GM19240 (cell line): Measurements from ENCODE around the gene ERC2.

ENCODE experiments used
- DNase-seq: peaks from one replicate; pipeline ENCODE4 v3.0.0; 2011; ENCODE audit warnings: low spot score; ENCODE audit not compliant: insufficient read length

ERC2 gene

DNA sequence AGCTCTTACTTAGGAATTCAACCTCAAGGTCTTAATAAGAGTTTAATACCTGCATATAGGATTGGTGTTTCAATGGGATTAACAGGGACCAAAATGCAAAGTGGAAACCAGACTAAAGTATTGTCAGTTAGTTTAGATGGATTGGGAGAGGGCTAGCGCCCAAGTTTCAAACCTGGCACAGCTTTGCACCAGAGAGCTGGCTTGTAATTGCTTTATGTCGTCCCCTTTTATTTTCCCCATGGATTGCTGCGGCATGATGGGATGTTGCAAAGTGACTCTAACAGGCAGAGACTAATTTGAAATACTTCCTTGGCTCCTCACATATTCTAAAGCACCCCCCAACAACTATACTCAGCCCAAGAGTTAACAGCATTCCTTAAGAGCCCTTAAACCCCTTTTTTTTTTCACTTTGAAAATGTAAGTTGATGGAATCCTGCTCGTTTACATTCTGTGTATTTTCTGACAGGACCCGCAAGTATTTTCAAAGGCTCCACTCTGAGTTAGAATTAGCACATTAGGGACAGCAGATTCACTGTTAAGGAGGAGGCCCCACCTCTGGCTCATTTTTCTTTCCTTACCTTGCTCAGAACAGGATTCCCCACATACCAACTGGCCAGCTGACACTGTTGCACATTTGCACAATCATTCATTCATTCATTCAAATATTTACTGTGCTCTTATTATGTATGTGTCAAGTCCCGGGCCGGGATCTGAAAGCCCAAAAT is 214.2 kb downstream of the ERC2 start:
- no peak for DNase-seq

DNA sequence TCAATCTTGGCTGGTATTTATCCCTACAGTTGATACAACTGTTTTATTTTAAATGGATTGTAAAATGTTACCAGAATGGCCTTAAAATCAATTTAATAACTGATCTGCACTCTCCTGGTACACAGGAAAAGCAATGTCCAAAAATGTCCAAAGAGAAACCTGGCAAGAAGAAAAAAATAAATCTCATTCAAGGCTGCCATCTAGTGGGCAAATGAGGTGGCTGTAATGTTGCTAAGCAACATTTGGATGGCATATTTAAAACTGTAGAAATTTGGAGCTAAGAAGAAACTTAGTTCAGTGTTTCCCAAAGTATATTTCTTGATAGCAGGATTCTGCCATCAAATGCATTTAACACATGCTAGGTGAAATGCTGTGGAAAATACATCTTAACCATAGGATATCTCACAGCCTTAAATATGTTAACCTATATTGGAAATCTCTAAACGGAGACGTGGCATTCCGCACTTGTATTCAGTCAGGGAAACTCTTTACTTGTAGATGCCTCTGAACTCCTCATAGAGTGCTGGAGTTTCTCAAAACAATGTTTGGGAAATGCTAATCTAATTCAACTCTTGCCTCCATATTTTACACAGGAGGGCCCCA is 216.8 kb downstream of the ERC2 start:
- peak; percentile 8 for DNase-seq

DNA sequence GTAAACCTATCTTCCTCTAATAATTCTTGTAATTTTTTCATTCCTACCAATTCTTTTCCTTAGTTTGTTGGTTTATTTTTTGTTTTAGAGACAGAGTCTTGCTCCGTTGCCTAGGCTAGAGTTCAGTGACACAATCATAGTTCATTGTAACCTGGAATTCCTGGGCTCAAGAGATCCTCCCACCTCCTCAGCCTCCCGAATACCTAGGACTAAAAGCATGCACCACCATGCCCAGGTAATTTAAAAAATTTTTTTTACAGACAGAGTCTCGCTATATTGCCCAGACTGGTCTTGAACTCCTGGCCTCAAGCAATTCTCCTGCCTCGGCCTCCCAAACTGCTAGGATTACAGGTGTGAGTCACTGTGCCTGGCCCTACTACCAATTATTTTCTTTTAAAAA is 220.2 kb downstream of the ERC2 start:
- no peak for DNase-seq

DNA sequence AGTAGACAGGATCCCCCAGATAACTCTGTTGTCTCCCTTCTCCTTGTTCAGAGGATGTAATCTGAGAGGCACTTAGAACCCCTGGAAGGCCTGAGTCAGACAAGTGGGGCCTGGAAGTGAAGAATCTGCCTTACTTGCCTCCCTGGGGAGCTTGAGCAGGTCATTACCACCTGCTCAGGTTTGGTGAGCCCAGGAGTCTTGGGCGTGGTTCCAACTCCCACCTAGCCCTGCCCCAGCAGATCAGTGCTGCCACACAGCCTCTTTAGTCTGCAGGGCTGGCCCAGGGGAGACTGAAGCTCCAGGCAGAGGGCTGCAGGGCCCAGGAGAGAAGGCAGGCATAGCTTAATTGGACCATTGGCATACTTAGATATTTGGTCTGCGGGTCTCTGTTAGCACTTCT is 230.0 kb downstream of the ERC2 start:
- no peak for DNase-seq

DNA sequence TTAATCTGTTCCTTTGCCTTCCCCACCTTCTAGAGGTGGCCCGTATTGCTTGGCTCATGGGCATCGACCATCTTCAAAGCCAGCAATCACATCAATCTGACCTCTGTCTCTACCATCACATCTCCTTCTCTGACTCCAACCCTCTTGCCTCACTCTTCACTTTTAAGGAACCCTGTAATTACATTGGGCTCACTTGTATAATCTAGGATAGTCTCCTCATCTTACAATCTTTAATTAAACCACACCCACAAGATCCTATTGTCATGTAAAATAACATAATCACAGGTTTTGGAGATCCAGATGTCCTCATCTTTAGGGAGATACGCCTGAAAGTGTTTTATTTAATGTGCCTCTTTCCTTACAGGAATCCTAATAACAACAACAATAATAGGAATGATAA is 234.5 kb downstream of the ERC2 start:
- no peak for DNase-seq

DNA sequence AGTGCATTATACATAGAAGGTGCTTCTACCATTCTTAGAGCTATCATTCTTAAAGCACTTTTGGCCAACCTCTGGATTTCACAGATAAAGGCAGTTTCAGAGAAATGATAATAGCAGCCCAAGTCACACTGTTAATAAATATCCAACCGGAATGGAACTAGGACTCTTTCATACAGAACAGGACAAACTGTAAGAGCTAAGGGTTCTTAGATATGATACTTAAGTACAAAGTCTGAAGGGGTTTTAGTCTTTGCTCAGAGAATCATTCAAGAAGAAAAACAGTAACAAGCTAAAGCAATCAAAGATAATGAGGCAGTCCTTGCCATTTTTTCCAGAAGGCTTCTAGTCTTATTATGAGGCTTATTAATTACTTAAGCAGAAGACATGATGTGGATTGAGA is 239.0 kb downstream of the ERC2 start:
- DNase-seq = no peak

DNA sequence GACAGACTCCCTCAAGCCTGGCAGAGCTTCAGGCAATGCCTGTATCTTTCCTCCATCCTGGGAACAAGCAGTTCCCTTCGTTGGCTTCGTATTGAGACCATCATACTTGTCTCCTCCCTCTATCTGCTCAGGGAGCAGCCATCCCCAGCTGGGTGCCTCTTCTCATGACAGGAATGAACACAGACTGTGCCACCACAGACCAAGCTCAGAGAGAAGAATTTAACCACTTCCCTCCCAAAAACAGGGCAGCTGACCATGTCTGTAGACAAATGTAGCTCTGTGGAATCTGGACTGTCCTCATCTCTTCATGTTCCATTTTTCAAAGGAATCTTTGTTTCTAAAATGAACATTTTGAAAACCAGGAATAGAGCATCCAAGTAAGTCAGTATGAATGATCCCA is 245.4 kb downstream of the ERC2 start:
- DNase-seq = no peak

DNA sequence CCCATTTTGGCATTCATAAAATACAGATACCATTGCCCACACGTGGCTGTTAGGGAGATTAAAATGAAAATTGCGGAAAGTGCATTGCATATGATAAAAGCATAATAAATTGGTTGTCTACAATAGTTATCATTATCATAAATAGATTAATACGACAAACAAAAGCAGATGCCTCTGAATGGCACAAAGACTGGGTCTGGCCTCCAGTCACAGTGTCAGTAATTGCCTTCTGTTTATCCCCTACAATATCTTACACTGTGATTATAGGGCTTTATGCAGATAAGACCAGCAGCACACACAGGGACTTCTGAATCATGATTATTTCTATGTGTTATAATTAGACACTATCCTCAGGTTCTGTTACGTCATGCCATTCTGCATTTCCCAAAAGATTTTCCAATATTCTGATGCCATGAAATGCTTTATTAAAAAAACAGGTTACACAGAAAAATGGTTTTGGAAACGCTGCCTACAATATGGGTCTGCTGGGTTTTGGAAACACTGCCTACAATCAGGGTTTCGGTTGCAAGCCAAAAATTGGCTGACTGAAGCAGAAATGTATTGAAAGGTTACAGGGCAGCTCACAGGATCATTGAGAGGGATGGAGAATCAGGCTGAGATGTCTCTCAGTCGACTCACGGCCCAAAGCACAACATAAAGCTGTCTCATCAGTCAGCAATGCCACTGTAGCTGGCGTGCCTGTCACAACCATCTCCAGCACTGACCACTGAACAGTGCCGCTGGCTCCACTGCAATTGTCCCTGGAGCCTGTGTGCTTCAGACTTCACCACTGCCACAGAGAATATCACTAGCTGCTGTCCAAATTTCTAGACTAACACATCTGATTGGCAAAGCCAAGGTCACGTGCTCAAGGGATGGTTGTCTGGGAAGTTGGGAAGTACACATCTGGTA is 248.1 kb downstream of the ERC2 start:
- DNase-seq = no peak

DNA sequence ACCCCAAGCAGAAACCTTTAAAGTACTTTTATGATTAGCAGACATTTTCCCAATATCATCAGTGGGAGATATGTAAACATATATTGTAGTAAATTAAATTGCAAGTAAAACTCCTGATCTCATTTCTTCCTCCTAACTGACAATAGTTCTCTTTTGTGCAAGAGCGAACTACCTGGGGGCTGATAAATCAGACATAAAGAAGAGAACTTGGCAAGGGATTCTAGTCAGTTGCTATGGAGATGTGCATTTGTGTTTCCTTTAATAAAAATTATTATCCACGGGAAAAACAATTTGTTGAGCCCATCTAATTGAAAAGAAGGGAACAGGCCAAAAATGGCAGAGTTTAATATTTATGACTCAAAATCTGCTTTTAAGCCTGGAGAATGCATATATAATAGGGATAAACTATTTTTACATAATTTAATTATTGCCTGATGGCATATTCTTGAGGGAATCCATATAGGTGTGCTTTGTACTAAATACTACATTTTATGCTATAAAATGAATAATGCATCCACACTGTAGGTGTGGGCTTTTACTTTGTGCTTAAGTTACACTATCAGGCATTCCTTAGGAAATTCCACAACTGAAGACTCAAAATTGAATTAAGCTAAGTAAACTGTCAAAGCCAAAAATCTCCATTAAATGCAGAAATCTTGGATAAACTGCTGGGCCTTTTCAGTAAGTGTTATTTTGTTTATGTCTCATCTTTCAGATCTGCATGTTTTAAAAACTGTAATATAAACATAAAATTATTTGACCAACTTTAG is 258.1 kb downstream of the ERC2 start:
- DNase-seq = no peak

DNA sequence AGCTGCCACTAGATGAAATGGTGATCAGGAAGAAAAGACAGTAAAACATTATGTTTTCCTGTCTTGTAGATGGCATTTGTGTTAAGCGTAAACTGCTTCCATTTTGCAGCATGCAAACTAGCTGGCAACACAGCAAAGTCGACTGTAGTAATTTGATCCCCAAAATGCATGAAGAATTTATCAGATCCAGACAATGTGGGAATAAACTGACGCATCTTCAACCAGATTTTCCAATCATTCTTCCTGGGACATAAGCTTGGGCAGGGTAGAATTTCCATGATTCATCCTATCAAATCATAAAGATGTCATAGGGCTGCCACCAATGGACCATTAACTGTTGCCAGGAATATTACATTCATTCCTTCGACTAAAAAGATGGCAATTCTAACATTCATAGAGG is 260.3 kb downstream of the ERC2 start:
- DNase-seq = no peak

DNA sequence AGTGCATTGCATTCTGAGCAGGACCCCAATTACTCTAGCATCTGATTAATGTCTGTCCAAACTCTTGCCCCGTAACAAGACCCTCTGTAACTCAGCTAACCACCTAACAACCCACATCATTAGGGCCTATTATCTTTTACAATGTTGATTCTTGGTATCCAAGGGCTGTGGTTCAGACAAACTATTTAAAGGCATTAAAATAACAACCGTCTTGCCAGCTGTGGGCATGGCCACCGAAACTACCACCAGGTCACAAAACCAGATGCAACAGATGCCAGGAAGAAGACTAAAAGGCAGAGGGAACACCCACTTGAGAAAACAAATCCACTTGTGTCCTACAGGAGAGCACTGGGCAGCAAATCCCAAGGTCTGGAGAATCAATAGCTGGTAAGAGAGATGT is 262.9 kb downstream of the ERC2 start:
- DNase-seq = no peak

DNA sequence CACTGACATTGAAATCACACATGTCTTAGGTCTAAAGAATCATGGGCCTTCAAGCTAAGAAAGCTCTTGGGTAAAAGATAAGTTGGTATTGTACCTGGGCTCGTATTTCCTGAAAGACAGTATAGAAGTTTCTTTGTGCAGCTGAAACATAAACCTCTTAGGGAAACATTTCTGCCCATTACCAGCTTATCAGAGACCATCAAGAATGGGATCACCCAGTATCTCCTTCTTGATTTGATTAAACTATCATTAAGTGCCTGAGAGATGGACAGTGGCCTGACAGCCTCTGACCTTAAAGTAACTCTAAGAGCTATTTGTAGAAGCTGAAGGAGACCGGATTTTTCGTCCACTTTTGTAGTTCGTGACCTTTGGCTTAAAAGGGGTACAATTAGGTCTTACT is 265.3 kb downstream of the ERC2 start:
- no peak for DNase-seq

DNA sequence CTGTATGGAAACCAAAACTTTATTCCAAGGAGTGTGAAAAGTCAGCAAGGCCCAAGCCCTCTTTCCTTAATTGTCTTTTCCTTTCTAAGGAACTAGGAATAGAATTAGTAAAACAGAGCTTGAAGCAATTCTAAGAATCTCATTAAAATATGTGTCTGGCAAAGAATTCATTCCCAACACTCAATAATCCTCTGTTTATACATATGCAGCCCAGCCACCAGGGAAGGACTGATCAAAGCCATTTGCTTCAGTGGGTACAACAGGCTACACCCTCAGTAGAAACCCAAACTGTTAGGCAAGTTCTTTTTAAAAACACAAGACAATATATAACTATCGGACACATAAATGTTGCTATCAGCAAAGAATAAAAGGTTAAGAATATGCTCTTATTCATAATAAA is 266.9 kb downstream of the ERC2 start:
- DNase-seq = no peak

DNA sequence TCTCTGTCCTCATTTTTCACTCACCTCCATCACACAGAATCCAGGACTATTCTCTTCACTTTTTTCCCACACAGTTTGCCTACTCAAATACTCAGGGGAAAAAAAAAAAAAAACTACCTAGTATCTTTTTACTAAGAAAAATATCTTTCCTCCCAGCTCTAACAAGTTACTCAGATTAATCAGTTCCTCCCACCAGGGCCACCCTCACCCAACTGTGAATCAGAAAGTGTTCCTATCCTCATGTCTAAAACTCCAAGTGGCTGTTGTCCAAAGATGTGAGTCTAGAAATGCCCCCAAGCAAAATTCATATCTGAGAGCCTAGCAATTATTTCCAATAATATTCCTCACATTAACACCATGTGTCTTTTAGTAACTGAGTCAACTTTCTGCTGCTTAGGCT is 268.0 kb downstream of the ERC2 start:
- no peak for DNase-seq

DNA sequence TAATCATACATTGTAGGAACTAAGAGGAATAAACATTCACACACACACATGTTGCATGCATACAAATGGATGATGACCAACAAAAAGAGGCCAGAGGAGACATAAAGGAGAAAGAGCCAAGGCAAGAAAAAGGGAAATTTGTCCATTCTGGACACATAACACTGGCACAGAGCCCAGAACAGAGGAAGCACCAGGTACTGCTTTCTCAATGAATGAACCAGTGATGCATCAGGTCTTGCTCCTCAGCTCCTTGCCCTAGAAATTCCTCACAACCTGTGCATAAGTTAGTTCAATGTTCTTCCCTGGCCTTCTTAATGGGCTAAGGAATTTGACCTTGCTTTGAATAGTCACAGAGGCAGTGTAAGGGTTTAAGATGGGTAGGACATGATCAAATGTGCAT is 270.3 kb downstream of the ERC2 start:
- no peak for DNase-seq

DNA sequence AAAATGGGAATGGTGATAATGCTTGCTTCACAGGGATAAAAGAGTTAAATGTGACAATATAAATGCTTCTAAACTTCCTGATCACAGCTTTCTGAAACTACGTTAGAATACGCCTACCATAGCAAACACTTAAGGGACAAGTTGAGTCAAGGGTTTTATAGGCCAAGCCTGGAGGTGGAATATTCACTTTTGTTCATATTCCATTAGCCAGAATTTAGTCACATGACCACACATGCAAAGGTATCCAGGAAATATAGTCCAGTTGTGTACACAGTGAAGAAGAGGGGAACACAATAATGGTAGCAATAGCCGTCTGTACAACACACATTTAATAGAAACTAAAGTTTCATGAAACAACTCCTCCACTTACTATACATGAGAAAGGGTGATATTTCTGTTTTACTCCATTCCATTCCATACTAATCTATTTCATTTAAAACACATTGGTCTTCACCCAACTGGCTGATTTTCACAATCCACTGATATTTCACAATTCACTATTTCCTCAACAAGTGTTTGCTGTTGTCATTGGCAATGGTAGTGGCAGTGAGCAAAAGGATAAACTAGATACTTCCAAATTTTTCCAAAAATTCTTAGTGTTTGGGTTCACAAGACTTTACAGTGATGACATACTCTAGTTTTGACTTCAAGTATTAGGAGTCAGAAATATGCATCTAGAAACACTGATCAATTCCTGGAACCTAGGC is 270.9 kb downstream of the ERC2 start:
- DNase-seq = no peak

DNA sequence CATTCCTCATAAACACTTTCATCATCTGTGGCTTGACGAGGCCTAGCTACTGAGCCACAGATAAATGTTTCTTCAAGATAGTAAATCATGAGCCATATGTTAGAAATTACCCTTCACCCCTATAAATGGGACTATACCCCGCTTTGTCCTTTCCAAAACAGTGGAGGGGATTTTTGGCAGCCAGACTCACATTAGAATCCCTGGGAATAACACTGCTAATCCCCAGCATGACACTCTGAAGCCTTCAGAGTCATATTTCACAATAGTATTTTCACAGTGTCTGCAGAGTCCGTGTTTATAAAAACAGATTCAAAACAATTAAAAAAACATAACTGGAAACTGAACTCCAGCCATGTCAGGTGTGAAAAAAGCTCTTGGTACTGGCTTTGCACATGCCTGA is 271.6 kb downstream of the ERC2 start:
- DNase-seq = no peak

DNA sequence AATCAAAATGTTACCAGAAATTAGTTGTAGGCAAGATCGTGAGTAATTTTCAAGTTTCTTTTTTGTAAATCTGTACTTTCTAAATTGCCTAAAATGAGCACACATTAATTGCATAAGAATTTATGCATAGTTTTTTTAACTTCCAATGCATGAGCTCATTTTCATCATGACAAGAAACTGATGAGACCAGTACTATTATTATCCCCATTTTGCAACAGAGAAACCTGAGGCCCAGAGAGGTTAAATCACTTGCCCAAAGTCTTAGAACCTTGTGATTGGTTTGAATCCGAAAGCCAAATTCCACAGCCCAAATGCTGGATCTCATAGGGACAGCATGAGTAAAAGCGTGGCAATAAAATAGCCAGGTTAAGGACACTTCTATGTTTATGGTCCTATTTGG is 274.7 kb downstream of the ERC2 start:
- DNase-seq = no peak

DNA sequence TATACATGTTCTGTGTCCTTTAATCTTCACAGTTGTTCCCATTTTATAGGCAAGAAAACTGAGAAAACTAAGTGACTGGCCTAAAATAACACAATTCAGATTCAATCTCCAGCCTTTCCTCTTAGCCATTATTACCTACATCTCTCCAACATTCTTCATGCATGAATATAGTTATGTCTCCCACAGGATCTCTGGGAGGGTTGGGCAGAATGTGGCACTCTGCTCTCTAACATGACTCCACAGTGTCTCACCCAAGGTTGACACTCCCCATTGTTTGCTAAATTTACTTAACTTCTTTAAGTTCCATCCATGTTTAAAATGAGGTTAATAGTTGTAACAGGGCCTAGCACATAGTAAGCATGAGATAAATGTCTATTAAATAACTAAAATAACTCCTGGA is 276.3 kb downstream of the ERC2 start:
- DNase-seq = no peak

DNA sequence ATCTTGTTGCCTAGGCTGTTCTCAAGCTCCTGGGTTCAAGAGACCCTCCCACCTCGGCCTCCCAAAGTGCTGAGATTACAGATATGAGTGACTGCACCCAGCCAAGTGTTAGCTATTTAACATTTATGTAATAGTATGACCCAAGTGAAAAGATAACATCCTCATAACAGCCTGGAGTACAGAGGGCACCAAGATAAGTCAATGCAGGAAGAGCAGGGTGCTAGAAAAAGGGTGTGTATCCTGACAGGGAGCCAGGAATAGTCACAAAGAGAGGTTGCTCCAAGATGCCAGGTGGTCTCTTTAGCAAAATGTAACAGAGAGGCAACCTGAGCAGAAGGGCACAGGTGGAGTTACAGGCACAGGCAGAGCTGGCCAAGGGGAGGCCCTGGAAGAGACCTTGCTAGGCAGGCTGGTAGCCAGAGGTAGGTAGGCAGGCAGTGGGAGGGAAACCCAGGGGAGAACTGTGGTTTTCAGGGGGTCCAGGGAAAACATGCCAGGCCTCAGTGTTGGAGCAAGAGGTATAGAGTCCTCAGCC is 277.4 kb downstream of the ERC2 start:
- DNase-seq = no peak

DNA sequence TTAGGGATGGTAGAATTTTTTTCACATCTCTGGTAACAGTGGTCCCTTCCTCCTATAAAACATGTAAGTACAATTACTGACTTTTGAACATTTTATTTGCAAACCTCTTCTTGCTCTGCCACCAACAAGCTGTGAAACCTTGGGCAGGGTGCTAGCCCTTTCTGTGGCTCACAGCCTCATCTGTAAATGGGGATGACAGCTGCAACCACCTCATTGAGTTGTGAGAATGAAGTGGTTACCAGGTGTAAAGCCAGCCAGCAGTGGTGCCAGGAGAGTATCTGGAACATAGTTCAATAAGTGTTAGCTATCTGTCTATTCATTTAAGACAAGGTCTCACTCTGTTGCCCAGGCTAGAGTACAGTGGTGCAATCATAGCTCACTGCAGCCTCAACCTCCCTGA is 278.1 kb downstream of the ERC2 start:
- no peak for DNase-seq
